NCI-H524 treated with DMSO at 0.1 percent for 48 hours (cell line): ENCODE results near the gene SBNO1.
"Not testable (repeated sequence)": the region's sequence is repeated elsewhere in the genome, so short reads cannot be mapped to it uniquely, and the experiment has no call there.

Experiments used
- DNase-seq: peaks from one replicate; lab custom pipeline; 2025; lab: John Stamatoyannopoulos, UW

Gene SBNO1

GRCh38 chr12:123248996-123249741, 115.5 kb downstream of the SBNO1 start:
- not testable (repeated sequence) for DNase-seq

GRCh38 chr12:123248129-123248528, 116.5 kb downstream of the SBNO1 start:
- not testable (repeated sequence) for DNase-seq

GRCh38 chr12:123245678-123246077, 119.0 kb downstream of the SBNO1 start:
- DNase-seq = no peak

GRCh38 chr12:123243671-123244262, 120.9 kb downstream of the SBNO1 start:
- no peak for DNase-seq

- no peak for DNase-seq
These were observed 122.3 kb downstream of the SBNO1 start for GRCh38 chr12:123242116-123242904.
